ENCODE results near the gene SETD2. TPM values are rescaled to one million over a fixed set of nuclear protein-coding genes. Genes with fewer than 3 reads are reported as not detected.
"Not testable (repeated sequence)": the region's sequence is repeated elsewhere in the genome, so short reads cannot be mapped to it uniquely, and the experiment has no call there.

The SETD2 gene
- total and polyA plus RNA-seq, 2 experiments from 2014 or later, result 11.9 to 37.8 TPM

DNA sequence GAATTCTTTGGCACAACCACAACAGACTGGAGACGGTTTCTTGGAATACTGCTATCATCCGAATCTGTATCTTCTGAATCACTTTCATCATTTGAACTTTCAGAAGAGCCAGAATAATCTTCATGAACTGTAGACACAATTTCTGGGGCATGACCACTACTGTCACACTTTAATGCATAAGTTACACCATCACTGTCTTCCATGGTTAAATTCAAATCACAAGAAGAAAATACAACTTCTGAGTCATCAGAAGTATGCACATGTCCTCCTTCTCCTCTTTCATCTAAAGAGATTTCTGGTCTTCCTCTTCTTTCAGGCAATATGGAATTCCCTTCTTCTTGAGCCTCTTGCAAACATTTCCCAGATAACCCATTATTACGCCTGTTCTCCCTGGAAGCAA, 42.5 kb downstream of the SETD2 start:
- TF ChIP-seq EZH2 (IDR thresholded peaks at IDR 0.05; ENCODE audit: borderline replicate concordance), result no peak
- TF ChIP-seq, protein P1, sequence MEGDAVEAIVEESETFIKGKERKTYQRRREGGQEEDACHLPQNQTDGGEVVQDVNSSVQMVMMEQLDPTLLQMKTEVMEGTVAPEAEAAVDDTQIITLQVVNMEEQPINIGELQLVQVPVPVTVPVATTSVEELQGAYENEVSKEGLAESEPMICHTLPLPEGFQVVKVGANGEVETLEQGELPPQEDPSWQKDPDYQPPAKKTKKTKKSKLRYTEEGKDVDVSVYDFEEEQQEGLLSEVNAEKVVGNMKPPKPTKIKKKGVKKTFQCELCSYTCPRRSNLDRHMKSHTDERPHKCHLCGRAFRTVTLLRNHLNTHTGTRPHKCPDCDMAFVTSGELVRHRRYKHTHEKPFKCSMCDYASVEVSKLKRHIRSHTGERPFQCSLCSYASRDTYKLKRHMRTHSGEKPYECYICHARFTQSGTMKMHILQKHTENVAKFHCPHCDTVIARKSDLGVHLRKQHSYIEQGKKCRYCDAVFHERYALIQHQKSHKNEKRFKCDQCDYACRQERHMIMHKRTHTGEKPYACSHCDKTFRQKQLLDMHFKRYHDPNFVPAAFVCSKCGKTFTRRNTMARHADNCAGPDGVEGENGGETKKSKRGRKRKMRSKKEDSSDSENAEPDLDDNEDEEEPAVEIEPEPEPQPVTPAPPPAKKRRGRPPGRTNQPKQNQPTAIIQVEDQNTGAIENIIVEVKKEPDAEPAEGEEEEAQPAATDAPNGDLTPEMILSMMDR (IDR thresholded peaks at IDR 0.05; ENCODE audit: poor library complexity), result no peak
- TF ChIP-seq EZH2phosphoT487 (IDR thresholded peaks at IDR 0.05; ENCODE audit: low read depth, severe bottlenecking, unreplicated experiment), result no peak
- H3K27ac ChIP-seq, result no peak overlapping the region

DNA sequence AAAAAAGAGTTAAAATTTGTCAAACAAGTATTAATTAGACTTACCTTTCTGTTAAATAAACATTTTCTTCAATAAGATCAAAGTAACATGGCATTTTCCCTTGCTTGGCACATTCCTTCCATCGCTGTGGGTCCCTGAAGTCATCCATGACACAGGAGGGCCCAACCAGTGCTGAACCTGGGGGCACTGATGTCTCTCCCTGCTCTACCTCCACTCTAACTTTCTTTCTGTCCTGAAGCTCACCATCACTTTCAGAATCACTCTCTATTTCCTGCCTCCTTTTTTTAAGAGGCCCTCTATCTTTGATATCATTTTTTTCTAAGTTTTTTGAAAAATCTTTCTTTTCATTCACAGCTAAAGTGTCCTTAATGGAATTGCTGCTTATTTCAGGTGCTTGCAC, 43.8 kb downstream of the SETD2 start:
- Histone ChIP-seq H3K4me3 (no peak overlapping the region), H3K4me2 (no peak overlapping the region), H3K36me3 (replicated peaks; ENCODE audit: insufficient read depth, low read depth) (no peaks in the 10 kb centered on the region), H3K9me3 (ENCODE audit: low read depth) (no peaks in the 10 kb centered on the region), H3K27me3 (no peaks in the 10 kb centered on the region), H4K20me1 (ENCODE audit: insufficient read depth, poor library complexity, severe bottlenecking) (peaks cover 3% of the 10 kb centered on the region), H3K9me2 (replicated peaks; ENCODE audit: insufficient read depth) (no peaks in the 10 kb centered on the region), H2AFZ (no peak overlapping the region), H3K79me2 (peaks cover 59% of the 10 kb centered on the region), H3K27ac (no peak overlapping the region), H3K4me1 (ENCODE audit: insufficient read depth) (no peaks in the 10 kb centered on the region)
- TF ChIP-seq EZH2phosphoT487 (IDR thresholded peaks at IDR 0.05; ENCODE audit: low read depth, severe bottlenecking, unreplicated experiment) (no peak), EZH2 (IDR thresholded peaks at IDR 0.05; ENCODE audit: borderline replicate concordance) (no peak)
- TF ChIP-seq, protein P1 (IDR thresholded peaks at IDR 0.05; ENCODE audit: poor library complexity), result no peak
- no peak for DNase-seq (ENCODE audit: low spot score)
- 93% methylated on average over 1 of the region's 1 CpG for WGBS (ENCODE audit: low lambda C conversion rate, missing lambda C conversion rate)

More for the DNA sequence above, 42.5 kb downstream of the SETD2 start:
- H3K27me3 ChIP-seq, result no peaks in the 10 kb centered on the region
- no peak for DNase-seq (ENCODE audit: low spot score)
- H3K4me3 ChIP-seq, result no peak overlapping the region
- H3K36me3 ChIP-seq (replicated peaks; ENCODE audit: insufficient read depth, low read depth), result no peaks in the 10 kb centered on the region
- H3K79me2 ChIP-seq, result peaks cover 71% of the 10 kb centered on the region
- no peaks in the 10 kb centered on the region for H3K9me3 ChIP-seq (ENCODE audit: low read depth)
- no peak overlapping the region for H2AFZ ChIP-seq
- WGBS (ENCODE audit: low lambda C conversion rate, missing lambda C conversion rate), result 100% methylated on average over 3 of the region's 3 CpGs
- H3K4me2 ChIP-seq, result no peak overlapping the region
- no peaks in the 10 kb centered on the region for H3K9me2 ChIP-seq (replicated peaks; ENCODE audit: insufficient read depth)
- H3K4me1 ChIP-seq (ENCODE audit: insufficient read depth), result no peaks in the 10 kb centered on the region
- H4K20me1 ChIP-seq (ENCODE audit: insufficient read depth, poor library complexity, severe bottlenecking), result peaks cover 9% of the 10 kb centered on the region

DNA sequence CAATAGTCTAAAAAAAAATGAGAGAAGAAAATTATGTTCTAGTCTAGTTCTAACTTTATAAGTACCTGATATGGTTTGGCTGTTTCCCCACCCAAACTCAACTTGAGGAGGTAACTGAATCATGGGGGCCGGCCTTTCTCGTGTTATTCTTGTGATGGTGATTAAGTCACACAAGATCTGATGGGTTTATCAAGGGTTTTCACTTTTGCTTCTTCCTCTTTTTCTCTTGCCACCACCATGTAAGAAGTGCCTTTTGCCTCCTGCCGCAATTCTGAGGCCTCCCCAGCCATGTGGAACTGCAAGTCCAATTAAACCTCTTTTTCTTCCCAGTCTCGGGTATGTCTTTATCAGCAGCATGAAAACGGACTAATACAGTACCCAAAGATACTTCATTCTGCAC, 44.5 kb downstream of the SETD2 start:
- H3K27me3 ChIP-seq; H3K9me2 ChIP-seq (replicated peaks; ENCODE audit: insufficient read depth); H3K36me3 ChIP-seq (replicated peaks; ENCODE audit: insufficient read depth, low read depth); H3K4me1 ChIP-seq (ENCODE audit: insufficient read depth); H2AFZ ChIP-seq; H3K4me2 ChIP-seq; H4K20me1 ChIP-seq (ENCODE audit: insufficient read depth, poor library complexity, severe bottlenecking); H3K4me3 ChIP-seq; DNase-seq (ENCODE audit: low spot score); H3K27ac ChIP-seq; H3K9me3 ChIP-seq (ENCODE audit: low read depth): not testable (repeated sequence)
- H3K79me2 ChIP-seq, result peaks cover 51% of the 10 kb centered on the region
- 94% methylated on average over 5 of the region's 5 CpGs for WGBS (ENCODE audit: low lambda C conversion rate, missing lambda C conversion rate)

- no peaks in the 10 kb centered on the region for H3K27me3 ChIP-seq
- DNase-seq (ENCODE audit: low spot score), result no peak
- H3K36me3 ChIP-seq (replicated peaks; ENCODE audit: insufficient read depth, low read depth), result no peaks in the 10 kb centered on the region
- TF ChIP-seq EZH2phosphoT487 (IDR thresholded peaks at IDR 0.05; ENCODE audit: low read depth, severe bottlenecking, unreplicated experiment) (no peak), EZH2 (IDR thresholded peaks at IDR 0.05; ENCODE audit: borderline replicate concordance) (no peak)
- TF ChIP-seq, protein P1 (IDR thresholded peaks at IDR 0.05; ENCODE audit: poor library complexity), result no peak
- no peaks in the 10 kb centered on the region for H3K4me1 ChIP-seq (ENCODE audit: insufficient read depth)
- H3K79me2 ChIP-seq, result peaks cover 40% of the 10 kb centered on the region
- H3K9me2 ChIP-seq (replicated peaks; ENCODE audit: insufficient read depth), result no peaks in the 10 kb centered on the region
- no peak overlapping the region for H3K4me3 ChIP-seq
- H3K27ac ChIP-seq, result no peak overlapping the region
- H3K4me2 ChIP-seq, result no peak overlapping the region
- H4K20me1 ChIP-seq (ENCODE audit: insufficient read depth, poor library complexity, severe bottlenecking), result peaks cover 4% of the 10 kb centered on the region
- H3K9me3 ChIP-seq (ENCODE audit: low read depth), result no peaks in the 10 kb centered on the region
- WGBS (ENCODE audit: low lambda C conversion rate, missing lambda C conversion rate), result 75% methylated on average over 3 of the region's 3 CpGs
- H2AFZ ChIP-seq, result no peak overlapping the region
Observed at GRCh38 chr3:47117807-47118364, 46.0 kb downstream of the SETD2 start.

DNA sequence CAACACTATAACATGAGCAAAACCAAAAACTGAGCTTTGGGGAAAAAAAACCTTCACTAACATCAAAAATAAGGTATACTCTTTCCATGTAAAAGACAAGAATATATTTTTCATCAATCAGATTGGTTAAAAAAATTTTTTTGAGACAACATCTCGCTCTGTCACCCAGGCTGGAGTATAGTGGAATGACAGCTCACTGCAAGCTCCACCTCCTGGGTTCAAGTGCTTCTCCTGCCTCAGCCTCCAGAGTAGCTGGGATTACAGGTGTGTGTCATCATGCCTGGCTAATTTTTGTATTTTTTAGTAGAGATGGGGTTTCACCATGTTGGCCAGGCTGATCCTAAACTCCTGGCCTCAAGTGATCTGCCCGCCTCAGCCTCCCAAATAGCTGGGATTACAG, 48.4 kb downstream of the SETD2 start:
- WGBS (ENCODE audit: low lambda C conversion rate, missing lambda C conversion rate), result 97% methylated on average over 2 of the region's 2 CpGs

More for the DNA sequence above, 48.4 kb downstream of the SETD2 start:
- DNase-seq (ENCODE audit: low spot score); H3K27me3 ChIP-seq; H4K20me1 ChIP-seq (ENCODE audit: insufficient read depth, poor library complexity, severe bottlenecking); H3K36me3 ChIP-seq (replicated peaks; ENCODE audit: insufficient read depth, low read depth); H3K9me2 ChIP-seq (replicated peaks; ENCODE audit: insufficient read depth); H3K27ac ChIP-seq; H3K4me3 ChIP-seq; H3K4me1 ChIP-seq (ENCODE audit: insufficient read depth); H3K9me3 ChIP-seq (ENCODE audit: low read depth); H3K4me2 ChIP-seq; H2AFZ ChIP-seq: not testable (repeated sequence)
- peaks cover 31% of the 10 kb centered on the region for H3K79me2 ChIP-seq
